Measurements from ENCODE around the gene HID1. TPM values are rescaled to one million over a fixed set of nuclear protein-coding genes. Genes with fewer than 3 reads are reported as not detected.
"Not testable (repeated sequence)": the region's sequence is repeated elsewhere in the genome, so short reads cannot be mapped to it uniquely, and the experiment has no call there.

HID1 gene
- total RNA-seq, 1 experiment from 2014 or later, result 43.8 TPM

DNA sequence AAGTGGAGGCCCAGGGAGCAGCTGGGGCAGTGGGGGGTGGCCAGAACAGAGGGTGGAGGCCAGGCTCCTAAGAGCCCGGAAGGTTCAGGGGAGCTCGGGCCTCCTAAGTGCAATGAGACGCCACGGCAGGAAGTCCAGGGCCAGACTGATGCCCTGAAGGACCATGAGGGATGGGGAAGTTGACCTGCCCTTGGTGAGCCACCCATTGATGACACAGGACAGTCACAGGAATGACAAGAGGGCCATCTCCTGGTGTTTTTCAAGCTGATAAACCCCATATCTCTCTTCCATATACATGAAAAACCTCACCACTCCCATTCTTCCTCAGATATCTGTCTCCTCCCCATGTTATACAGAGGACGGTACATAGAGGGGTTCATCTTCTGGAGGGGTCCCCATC lies 34.1 kb upstream of the HID1 start:
- no peak for DNase-seq (ENCODE audit: low read depth, low spot score)
- peaks cover under 1 to 5% of the 10 kb centered on the region in 2 experiments; a peak in 2 of 4 replicates for H3K4me1 ChIP-seq (ENCODE audit: control insufficient read depth in 1 of 2, insufficient read depth in 2 of 2, low read length in 2 of 2)
- no TSS peak for BruUV-seq (replicated peaks)
- no peak overlapping the region for H2AFZ ChIP-seq (ENCODE audit: low read depth, low read length, poor library complexity, severe bottlenecking)
- no peaks in the 10 kb centered on the region for H4K20me1 ChIP-seq (ENCODE audit: insufficient read depth)
- ChIA-PET RAD21 (ENCODE audit: low non-redundant PET in 1 of 2, low total read pairs in 2 of 2, uncharacterized antibody in 2 of 2, unreplicated experiment in 2 of 2) (interaction anchor here (0.8 to 1.0 kb wide), 2 partner anchors 45 kb away, joined by 3 read pairs; no protein-coding TSS in a partner anchor), CTCF (interaction anchor here (4.0 kb wide), 1 partner anchor 45 kb away, joined by 32 read pairs; no protein-coding TSS in a partner anchor), POLR2A (interaction anchor here (1.0 kb wide), 1 partner anchor 45 kb away, joined by 4 read pairs; no protein-coding TSS in a partner anchor)
- H3K9me2 ChIP-seq (ENCODE audit: insufficient read depth), result no peaks in the 10 kb centered on the region
- H3K4me2 ChIP-seq (ENCODE audit: low read length), result no peak overlapping the region
- H3K9ac ChIP-seq (ENCODE audit: low read length), result no peak overlapping the region
- TF ChIP-seq SP1 (IDR thresholded peaks at IDR 0.05; ENCODE audit: low read depth) (no peak), POLR2AphosphoS5 (IDR thresholded peaks at IDR 0.05; ENCODE audit: low read depth, low read length) (no peak), JUND (IDR thresholded peaks at IDR 0.05) (no peak), ZFX (IDR thresholded peaks at IDR 0.05) (no peak), RAD21 (IDR thresholded peaks at IDR 0.05; ENCODE audit: low read depth) (peak; percentile 69), EGR1 (IDR thresholded peaks at IDR 0.05; ENCODE audit: low read depth) (no peak), SRF (IDR thresholded peaks at IDR 0.05; ENCODE audit: low read depth) (no peak), SIN3A (IDR thresholded peaks at IDR 0.05; ENCODE audit: low read depth) (no peak), TCF7L2 (IDR thresholded peaks at IDR 0.05; ENCODE audit: borderline replicate concordance, extremely low read depth, insufficient read depth, insufficient read length) (no peak), POLR2A (IDR thresholded peaks at IDR 0.05; ENCODE audit: borderline replicate concordance, extremely low read depth, insufficient read depth, insufficient read length) (no peak)
- TF ChIP-seq, protein P1, sequence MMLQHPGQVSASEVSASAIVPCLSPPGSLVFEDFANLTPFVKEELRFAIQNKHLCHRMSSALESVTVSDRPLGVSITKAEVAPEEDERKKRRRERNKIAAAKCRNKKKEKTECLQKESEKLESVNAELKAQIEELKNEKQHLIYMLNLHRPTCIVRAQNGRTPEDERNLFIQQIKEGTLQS (IDR thresholded peaks at IDR 0.05), result no peak
- TF ChIP-seq, protein P2, sequence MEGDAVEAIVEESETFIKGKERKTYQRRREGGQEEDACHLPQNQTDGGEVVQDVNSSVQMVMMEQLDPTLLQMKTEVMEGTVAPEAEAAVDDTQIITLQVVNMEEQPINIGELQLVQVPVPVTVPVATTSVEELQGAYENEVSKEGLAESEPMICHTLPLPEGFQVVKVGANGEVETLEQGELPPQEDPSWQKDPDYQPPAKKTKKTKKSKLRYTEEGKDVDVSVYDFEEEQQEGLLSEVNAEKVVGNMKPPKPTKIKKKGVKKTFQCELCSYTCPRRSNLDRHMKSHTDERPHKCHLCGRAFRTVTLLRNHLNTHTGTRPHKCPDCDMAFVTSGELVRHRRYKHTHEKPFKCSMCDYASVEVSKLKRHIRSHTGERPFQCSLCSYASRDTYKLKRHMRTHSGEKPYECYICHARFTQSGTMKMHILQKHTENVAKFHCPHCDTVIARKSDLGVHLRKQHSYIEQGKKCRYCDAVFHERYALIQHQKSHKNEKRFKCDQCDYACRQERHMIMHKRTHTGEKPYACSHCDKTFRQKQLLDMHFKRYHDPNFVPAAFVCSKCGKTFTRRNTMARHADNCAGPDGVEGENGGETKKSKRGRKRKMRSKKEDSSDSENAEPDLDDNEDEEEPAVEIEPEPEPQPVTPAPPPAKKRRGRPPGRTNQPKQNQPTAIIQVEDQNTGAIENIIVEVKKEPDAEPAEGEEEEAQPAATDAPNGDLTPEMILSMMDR (IDR thresholded peaks at IDR 0.05 in 2 of 3, conservative IDR thresholded peaks at IDR 0.05 in 1 of 3; ENCODE audit: borderline replicate concordance in 1 of 3, insufficient read depth in 1 of 3, low read depth in 2 of 3, low read length in 2 of 3), result peak in 1 of 3 experiments; percentile 47; a peak in 1 of 6 replicates
- TF ChIP-seq, protein P3, sequence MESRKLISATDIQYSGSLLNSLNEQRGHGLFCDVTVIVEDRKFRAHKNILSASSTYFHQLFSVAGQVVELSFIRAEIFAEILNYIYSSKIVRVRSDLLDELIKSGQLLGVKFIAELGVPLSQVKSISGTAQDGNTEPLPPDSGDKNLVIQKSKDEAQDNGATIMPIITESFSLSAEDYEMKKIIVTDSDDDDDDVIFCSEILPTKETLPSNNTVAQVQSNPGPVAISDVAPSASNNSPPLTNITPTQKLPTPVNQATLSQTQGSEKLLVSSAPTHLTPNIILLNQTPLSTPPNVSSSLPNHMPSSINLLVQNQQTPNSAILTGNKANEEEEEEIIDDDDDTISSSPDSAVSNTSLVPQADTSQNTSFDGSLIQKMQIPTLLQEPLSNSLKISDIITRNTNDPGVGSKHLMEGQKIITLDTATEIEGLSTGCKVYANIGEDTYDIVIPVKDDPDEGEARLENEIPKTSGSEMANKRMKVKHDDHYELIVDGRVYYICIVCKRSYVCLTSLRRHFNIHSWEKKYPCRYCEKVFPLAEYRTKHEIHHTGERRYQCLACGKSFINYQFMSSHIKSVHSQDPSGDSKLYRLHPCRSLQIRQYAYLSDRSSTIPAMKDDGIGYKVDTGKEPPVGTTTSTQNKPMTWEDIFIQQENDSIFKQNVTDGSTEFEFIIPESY (IDR thresholded peaks at IDR 0.05; ENCODE audit: extremely low read depth, insufficient replicate concordance, low read length), result no peak
- intact Hi-C loops (cut with micrococcal nuclease), result loop anchor here (1.0 kb wide), 1 partner anchor 45 kb away; no protein-coding TSS in a partner anchor
- peak; percentile 52 for ATAC-seq
- H3K36me3 ChIP-seq (ENCODE audit: control insufficient read depth in 1 of 2, insufficient read depth in 2 of 2, low read length in 2 of 2), result peaks cover 4 to 15% of the 10 kb centered on the region in 2 experiments; a peak in 2 of 4 replicates
- H3K9me3 ChIP-seq (ENCODE audit: control insufficient read depth in 1 of 2, insufficient read depth in 1 of 2, low read depth in 1 of 2, low read length in 2 of 2), result no peaks in the 10 kb centered on the region
- H3K4me3 ChIP-seq (replicated peaks in 1 of 2; ENCODE audit: low read depth in 1 of 2, low read length in 2 of 2), result no peak overlapping the region
- H3K27me3 ChIP-seq (ENCODE audit: insufficient read depth, low read length), result no peaks in the 10 kb centered on the region
- H3K79me2 ChIP-seq (ENCODE audit: insufficient read depth, low read length), result no peaks in the 10 kb centered on the region
- no peak overlapping the region for H3K27ac ChIP-seq (ENCODE audit: low read depth, low read length)

DNA sequence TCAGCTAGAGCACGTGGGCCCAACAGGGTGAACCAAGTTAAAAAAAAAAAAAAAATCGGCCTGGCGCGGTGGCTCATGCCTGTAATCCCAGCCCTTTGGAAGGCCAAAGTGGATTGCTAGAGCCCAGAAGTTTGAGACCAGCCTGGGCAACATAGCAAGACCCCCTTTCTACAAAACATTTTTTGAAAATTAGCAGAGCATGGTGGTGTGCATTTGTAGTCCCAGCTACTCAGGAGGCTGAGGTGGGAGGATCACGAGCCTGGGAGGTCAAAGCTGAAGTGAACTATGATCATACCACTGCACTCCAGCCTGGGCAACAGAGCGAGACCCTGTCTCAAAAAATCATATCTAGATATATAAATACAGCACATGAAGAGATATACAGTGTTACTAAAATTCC lies 33.5 kb upstream of the HID1 start:
- DNase-seq (ENCODE audit: low read depth, low spot score); H3K79me2 ChIP-seq (ENCODE audit: insufficient read depth, low read length); H3K27ac ChIP-seq (ENCODE audit: low read depth, low read length); H3K9ac ChIP-seq (ENCODE audit: low read length); H3K4me2 ChIP-seq (ENCODE audit: low read length); ATAC-seq; H4K20me1 ChIP-seq (ENCODE audit: insufficient read depth); H3K27me3 ChIP-seq (ENCODE audit: insufficient read depth, low read length); H3K4me3 ChIP-seq (replicated peaks in 1 of 2; ENCODE audit: low read depth in 1 of 2, low read length in 2 of 2); H3K9me2 ChIP-seq (ENCODE audit: insufficient read depth); H3K9me3 ChIP-seq (ENCODE audit: control insufficient read depth in 1 of 2, insufficient read depth in 1 of 2, low read depth in 1 of 2, low read length in 2 of 2); H3K4me1 ChIP-seq (ENCODE audit: control insufficient read depth in 1 of 2, insufficient read depth in 2 of 2, low read length in 2 of 2); BruUV-seq (replicated peaks); H2AFZ ChIP-seq (ENCODE audit: low read depth, low read length, poor library complexity, severe bottlenecking): not testable (repeated sequence)
- H3K36me3 ChIP-seq (ENCODE audit: control insufficient read depth in 1 of 2, insufficient read depth in 2 of 2, low read length in 2 of 2), result peaks cover 4 to 19% of the 10 kb centered on the region in 2 experiments; a peak in 2 of 4 replicates
- POLR2A ChIA-PET, result interaction anchor here (1.0 kb wide), 1 partner anchor 44 kb away, joined by 4 read pairs; no protein-coding TSS in a partner anchor
- intact Hi-C loops (cut with micrococcal nuclease), result loop anchor here (1.0 kb wide), 1 partner anchor 45 kb away; no protein-coding TSS in a partner anchor
- CTCF ChIA-PET, result interaction anchor here (4.0 kb wide), 1 partner anchor 45 kb away, joined by 32 read pairs; no protein-coding TSS in a partner anchor
- RAD21 ChIA-PET (ENCODE audit: low non-redundant PET in 1 of 2, low total read pairs in 2 of 2, uncharacterized antibody in 2 of 2, unreplicated experiment in 2 of 2), result interaction anchor here in 1 of 2 experiments (1.0 kb wide), 1 partner anchor 44 kb away, joined by 3 read pairs; no protein-coding TSS in a partner anchor
